T-helper 2 cell treated with Interferon-gamma antibody and Interleukin-4, amounts not matched to agents 5 μg/mL and 100 μg/mL, for 36 hours (primary cell): Measurements from ENCODE around the gene LYRM1.

Source experiments
- DNase-seq: peaks from one replicate; pipeline ENCODE4 v3.0.0; 2021; ENCODE audit warnings: low spot score
- H3K27ac Mint-ChIP-seq: one replicate; pipeline ENCODE4 v1.8.0; 2021; ENCODE audit warnings: mild to moderate bottlenecking, mixed read lengths
- H3K27me3 Mint-ChIP-seq: one replicate; pipeline ENCODE4 v1.8.0; 2021; ENCODE audit warnings: low read depth, mixed read lengths
- H3K36me3 Mint-ChIP-seq: one replicate; pipeline ENCODE4 v1.8.0; 2021; ENCODE audit warnings: low read depth, mixed read lengths
- H3K4me1 Mint-ChIP-seq: one replicate; pipeline ENCODE4 v1.8.0; 2021; ENCODE audit warnings: low read depth, mixed read lengths
- H3K4me3 Mint-ChIP-seq: one replicate; pipeline ENCODE4 v1.8.0; 2022; ENCODE audit warnings: mild to moderate bottlenecking, moderate library complexity, mixed read lengths
- H3K9me3 Mint-ChIP-seq: one replicate; pipeline ENCODE4 v1.8.0; 2021; ENCODE audit warnings: mixed read lengths

Gene LYRM1

DNA sequence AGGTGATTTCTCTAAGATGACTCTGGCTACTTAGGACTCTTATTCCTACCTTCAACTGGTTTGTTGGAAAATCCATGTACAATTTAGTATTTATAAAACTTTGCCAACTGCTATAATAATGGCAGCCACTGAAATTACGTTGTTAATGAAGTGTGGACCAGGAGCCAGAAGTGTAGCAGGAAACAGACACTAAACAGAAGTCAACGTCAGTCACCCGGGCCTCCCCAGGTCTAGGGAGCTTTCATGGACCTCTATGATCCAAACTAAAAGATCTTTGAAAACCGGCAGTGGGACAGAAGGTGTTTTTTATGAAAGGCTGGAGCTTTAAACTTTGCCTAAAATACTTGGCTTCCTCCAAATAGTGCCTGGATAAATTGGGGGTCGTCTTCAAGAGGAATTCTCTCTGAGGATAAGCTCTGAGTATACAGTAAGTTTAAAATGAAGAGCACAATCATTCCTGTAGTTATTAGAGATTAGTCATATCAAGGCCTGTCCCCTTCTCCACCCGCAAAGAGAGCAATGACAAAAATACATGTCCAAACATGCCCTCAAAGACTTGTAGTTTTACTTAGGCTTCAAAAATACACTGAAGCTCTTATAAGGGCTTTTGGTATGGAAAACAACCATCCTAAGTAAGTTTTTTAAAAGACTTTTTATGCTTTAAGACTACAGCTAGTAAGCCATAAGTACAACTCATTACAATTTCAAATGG is 35.0 kb upstream of the LYRM1 start:
- Mint-ChIP-seq H3K9me3 (no peaks in the 10 kb centered on the region), H3K27me3 (no peaks in the 10 kb centered on the region), H3K27ac (peak overlapping the region; percentile 73), H3K4me1 (peaks cover 41% of the 10 kb centered on the region), H3K36me3 (peaks cover 37% of the 10 kb centered on the region), H3K4me3 (no peak overlapping the region)
- DNase-seq = no peak

DNA sequence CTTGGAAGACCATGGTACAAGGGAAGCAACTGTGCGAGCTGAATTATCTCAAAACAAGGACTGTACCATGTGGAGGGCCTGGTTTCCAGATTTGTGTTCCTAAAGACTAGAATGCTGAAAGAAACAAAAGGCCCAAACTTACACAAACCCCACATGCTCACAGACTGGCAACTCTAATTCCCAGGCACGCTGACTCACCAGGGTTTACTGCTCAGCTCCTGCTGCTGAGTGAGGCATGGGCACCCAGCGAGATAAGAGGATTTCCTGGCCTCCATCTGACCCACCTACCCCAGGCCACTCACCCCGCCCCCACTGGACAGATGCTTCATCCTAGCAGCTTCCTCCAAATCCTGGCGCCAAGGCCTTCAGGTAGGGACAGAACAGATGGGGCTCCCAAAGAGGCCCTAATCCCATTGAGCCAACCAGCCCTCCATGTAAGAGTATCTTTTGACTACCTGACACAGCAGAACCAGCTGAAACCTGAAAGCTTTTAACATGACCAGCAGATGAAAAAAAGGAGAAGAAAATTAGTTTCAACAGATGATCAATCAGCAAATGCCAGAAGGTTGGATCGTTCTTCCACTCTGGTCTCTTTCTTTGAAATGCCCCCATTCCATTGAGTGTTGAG is 34.3 kb upstream of the LYRM1 start:
- Mint-ChIP-seq H3K36me3 (peaks cover 39% of the 10 kb centered on the region), H3K4me1 (peaks cover 45% of the 10 kb centered on the region), H3K27me3 (no peaks in the 10 kb centered on the region), H3K9me3 (no peaks in the 10 kb centered on the region), H3K27ac (peak overlapping the region; percentile 73), H3K4me3 (no peak overlapping the region)
- no peak for DNase-seq

DNA sequence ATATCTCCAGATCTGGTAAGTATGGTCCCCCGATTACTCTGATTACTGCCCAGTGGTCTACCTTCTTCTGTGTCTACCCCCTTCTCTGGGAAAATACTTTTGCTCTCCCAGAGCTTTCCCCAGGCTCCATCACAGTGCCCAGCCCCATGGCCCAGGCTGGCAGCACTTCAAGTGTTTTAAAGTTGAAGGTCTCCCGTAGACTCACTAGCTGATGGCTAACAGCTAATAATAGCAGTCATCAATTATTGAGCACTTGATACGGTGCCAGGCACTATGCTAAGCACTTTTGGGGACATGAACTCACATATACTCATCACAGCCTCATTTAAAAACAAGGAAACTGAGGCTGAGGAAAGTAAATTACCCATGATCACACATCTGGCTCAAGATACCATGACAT is 33.8 kb upstream of the LYRM1 start:
- H3K4me3 Mint-ChIP-seq = no peak overlapping the region
- H3K27me3 Mint-ChIP-seq = no peaks in the 10 kb centered on the region
- H3K4me1 Mint-ChIP-seq = peaks cover 47% of the 10 kb centered on the region
- H3K36me3 Mint-ChIP-seq = peaks cover 40% of the 10 kb centered on the region
- no peaks in the 10 kb centered on the region for H3K9me3 Mint-ChIP-seq
- peak overlapping the region; percentile 73 for H3K27ac Mint-ChIP-seq
- DNase-seq = no peak

DNA sequence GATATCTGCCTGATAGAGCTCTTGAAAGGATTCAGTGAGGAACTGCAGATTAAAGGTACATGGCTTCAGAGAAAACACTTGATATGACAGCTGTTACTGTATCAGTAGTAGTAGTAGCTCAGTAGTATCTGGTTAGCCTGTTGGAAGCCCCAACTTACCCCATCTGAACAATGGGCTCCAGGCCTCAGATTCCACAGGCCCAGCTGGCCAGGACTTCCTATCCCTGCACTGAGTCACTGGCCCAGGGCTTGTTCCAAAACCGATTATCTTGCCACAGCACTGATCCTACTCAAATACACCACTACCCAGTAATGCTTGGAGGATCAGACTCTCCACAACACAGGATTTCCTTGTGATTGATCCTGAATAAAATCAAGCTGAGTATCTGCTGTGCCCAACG is 33.0 kb upstream of the LYRM1 start:
- H3K4me1 Mint-ChIP-seq = peaks cover 55% of the 10 kb centered on the region

DNA sequence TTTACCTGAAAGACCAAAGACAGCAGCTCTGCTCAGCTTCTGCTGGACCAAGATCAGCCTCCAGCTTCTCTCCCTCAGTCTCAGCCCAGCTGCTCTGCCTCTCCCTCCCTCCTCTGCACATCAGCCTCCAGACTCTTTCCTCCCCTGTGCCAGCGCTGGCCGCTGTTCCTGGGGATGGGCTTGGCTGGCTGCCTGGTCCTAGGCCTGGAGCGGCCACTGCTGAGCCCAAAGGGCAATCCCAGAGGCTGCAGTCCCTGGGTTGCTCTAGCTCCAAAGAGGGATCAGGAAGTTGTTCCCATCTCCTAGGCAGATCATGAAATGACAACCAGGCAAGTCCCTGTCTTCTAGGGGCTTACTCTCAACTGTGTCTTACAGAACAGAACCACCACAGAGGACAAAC is 31.7 kb upstream of the LYRM1 start:
- Mint-ChIP-seq H3K4me3 (no peak overlapping the region), H3K9me3 (no peaks in the 10 kb centered on the region), H3K4me1 (peaks cover 65% of the 10 kb centered on the region), H3K27me3 (no peaks in the 10 kb centered on the region), H3K27ac (peak overlapping the region; percentile 3), H3K36me3 (peaks cover 33% of the 10 kb centered on the region)
- DNase-seq = no peak

More for the DNA sequence above, 33.0 kb upstream of the LYRM1 start:
- Mint-ChIP-seq H3K27ac (peak overlapping the region; percentile 16), H3K27me3 (no peaks in the 10 kb centered on the region), H3K36me3 (peaks cover 38% of the 10 kb centered on the region), H3K9me3 (no peaks in the 10 kb centered on the region), H3K4me3 (no peak overlapping the region)
- DNase-seq = no peak

DNA sequence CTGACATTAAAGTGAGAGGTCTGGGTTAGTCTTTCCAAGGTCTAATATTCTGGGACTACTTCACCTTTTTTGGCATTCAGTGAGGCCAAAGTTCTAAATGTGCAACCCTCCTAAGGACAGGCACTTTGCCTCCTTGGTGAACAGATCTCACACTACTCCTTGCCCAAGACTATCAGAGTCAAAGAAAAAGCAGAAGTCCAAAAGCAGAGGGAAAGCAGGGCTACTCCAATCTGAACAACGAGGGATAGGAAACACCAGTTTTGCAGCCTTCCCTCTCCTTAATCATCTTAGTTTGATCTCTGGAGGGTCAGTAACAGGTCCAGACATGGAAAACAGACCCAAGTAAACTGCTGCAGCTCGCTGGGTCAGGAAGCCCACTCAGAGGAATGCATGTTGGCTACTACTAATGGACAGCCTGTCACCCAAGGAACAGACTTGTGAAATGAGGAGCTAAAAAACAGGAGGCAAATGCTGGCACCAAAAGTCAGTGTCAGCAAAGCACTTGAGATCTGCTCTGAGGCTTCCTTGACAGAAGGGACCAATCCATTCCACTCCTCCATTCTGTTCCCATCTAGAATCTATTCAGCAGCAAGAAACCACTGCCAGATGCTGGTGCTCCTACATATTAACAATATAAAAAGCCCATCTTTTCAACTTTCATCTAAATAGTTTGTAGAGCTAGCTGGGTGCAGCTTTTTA is 30.3 kb upstream of the LYRM1 start:
- no peak for DNase-seq
- Mint-ChIP-seq H3K4me1 (peaks cover 69% of the 10 kb centered on the region), H3K36me3 (peaks cover 24% of the 10 kb centered on the region), H3K4me3 (no peak overlapping the region), H3K27me3 (no peaks in the 10 kb centered on the region), H3K9me3 (no peaks in the 10 kb centered on the region), H3K27ac (no peak overlapping the region)

DNA sequence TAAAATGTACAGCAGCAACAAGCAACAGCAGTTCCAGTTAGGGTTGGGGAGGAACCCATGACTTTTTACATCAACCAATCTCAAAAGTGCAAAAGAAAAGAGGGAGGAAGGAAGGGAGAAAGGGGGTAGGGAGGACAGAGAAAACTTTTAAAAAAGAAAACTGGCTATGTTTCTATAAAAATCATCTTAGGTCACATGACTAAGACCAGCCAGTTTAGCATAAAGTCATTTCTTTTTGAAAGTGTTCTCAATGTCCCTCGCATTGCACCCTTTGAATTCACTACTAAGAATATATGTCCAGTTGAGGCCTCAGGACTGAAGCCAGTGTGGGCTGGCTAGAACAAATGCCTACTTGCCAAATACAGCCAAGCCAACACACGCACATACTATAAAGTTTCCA is 29.3 kb upstream of the LYRM1 start:
- no peak overlapping the region for H3K27ac Mint-ChIP-seq
- no peak for DNase-seq
- peaks cover 30% of the 10 kb centered on the region for H3K36me3 Mint-ChIP-seq
- no peak overlapping the region for H3K4me3 Mint-ChIP-seq
- H3K4me1 Mint-ChIP-seq = peaks cover 68% of the 10 kb centered on the region
- H3K9me3 Mint-ChIP-seq = no peaks in the 10 kb centered on the region
- no peaks in the 10 kb centered on the region for H3K27me3 Mint-ChIP-seq

DNA sequence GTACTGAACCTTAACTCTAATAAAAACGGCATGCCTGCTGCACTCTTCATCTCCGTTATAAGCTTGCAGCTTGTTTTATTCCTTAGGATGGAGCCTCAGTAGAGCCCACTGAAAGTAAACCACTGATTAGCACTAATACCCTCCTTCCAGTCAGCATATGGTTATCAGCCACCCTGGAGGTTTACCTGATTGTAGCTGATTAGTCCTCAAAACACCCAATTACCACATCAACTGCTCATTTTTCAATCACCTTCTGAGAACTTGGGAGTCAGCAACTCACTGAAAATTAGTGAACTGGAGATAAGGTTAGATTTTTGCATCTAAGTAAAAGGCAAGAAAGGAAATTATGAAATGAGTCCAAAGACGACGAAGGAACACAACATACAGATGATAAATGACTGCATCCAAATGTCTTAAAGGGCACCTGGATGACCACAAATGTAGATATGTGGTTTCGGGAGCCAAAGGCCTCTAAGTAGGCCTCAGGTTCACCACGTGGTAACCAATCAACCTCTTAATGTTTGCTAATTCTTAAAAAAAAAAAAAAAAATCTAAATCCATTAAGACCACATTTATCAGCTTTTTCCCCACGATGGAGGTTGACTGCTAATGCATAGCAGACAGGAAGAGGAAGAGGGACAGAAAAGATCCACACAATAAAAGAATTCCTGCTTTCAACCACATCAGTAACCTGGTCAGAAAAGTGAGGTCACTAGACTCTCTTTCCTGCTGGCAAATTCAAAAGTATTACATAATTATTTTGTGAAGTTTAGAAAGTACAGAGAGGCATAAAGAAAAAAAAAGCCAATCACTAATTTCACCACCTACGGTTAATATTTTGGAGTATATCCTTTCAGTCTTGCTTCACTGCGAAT is 28.4 kb upstream of the LYRM1 start:
- no peaks in the 10 kb centered on the region for H3K27me3 Mint-ChIP-seq
- peaks cover 31% of the 10 kb centered on the region for H3K36me3 Mint-ChIP-seq
- peaks cover 5% of the 10 kb centered on the region for H3K9me3 Mint-ChIP-seq
- DNase-seq = no peak
- H3K27ac Mint-ChIP-seq = peak overlapping the region; percentile 13
- H3K4me1 Mint-ChIP-seq = peaks cover 67% of the 10 kb centered on the region
- peak overlapping the region; percentile 22 for H3K4me3 Mint-ChIP-seq

DNA sequence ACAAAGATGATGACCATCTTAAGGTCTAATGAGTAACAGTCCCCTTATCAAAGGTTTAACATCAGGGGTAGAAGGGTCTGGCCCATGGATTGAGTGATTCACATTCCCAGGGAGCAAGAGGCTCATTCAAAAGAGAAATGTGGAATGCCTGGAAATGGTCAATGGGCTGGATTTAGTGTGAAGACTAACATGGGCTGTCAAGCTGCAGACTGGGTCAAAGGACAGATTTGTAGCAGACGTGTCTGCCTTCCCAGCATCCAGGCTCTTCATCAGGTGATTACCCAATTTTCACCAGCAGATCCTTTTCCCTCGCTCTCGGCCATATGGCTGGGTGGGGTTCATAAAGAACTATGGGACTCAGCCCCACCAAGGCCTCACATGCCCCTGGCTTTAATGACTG is 27.2 kb upstream of the LYRM1 start:
- H3K36me3 Mint-ChIP-seq = peaks cover 30% of the 10 kb centered on the region
- H3K4me1 Mint-ChIP-seq = peaks cover 70% of the 10 kb centered on the region
- H3K4me3 Mint-ChIP-seq = peak overlapping the region; percentile 68
- no peaks in the 10 kb centered on the region for H3K27me3 Mint-ChIP-seq
- peak overlapping the region; percentile 84 for H3K27ac Mint-ChIP-seq
- no peak for DNase-seq
- H3K9me3 Mint-ChIP-seq = peaks cover 5% of the 10 kb centered on the region

DNA sequence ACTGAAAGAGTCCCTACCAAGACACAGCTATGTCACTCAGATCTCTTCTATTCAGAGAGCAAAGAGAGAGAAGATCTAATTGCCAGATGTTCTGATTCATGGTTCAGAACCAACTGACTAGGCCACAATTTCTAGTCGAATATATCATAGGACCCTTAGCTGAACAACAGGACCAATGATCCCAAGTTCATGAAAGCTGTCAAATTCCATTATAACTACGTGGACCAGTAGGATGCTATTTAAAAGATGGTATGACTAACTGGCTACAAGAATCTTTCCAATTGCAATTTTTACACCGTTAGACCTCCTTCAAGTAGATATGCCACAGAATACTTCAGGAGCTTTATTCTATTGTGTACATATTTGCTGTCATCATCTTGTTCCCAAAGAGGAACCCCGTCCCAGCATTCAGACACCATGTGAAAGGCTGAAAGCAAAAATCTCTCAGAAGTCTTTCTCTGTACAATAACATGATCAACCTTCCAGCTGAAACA is 26.4 kb upstream of the LYRM1 start:
- Mint-ChIP-seq H3K27ac (peak overlapping the region; percentile 84), H3K4me1 (peaks cover 74% of the 10 kb centered on the region), H3K4me3 (peak overlapping the region; percentile 68), H3K27me3 (no peaks in the 10 kb centered on the region), H3K36me3 (peaks cover 32% of the 10 kb centered on the region), H3K9me3 (peaks cover 5% of the 10 kb centered on the region)
- no peak for DNase-seq

DNA sequence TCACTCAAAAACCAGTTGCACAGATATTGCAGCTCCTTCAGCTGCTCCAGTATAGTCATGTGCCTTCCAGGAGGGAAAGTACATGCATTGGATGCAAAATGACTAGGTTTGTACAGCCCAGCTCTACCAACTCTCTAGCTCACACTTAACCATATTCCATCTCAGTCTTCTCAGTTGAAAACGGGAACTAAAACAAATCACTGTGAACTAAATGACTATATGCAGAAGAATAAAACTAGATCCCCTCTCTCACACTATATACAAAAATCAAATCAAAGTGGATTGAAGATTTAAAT is 25.3 kb upstream of the LYRM1 start:
- Mint-ChIP-seq H3K27me3 (no peaks in the 10 kb centered on the region), H3K36me3 (peaks cover 32% of the 10 kb centered on the region), H3K27ac (peak overlapping the region; percentile 84), H3K9me3 (peaks cover 5% of the 10 kb centered on the region), H3K4me3 (peak overlapping the region; percentile 68), H3K4me1 (peaks cover 77% of the 10 kb centered on the region)
- no peak for DNase-seq

DNA sequence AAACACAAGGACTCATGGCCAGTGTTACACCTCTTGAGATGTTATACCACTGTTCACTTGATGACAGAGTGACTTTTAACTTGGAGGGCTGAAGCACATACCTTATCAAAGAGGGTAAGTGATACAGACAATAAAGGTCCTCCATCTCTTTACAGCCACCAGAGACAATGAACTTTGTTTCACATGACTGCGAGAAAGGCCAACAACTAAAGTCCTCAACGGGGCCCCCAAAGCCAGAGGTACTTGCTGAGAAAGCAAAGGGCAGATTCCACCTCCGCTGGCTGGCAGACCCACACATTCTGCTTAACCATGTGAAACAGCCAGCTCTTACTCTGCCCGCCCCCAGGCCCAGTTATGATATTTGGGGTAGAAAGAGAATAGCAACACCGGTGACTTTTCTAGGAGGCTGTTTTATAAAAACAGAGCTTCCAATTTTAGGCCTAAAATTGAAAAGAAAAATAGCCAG is 21.9 kb upstream of the LYRM1 start:
- Mint-ChIP-seq H3K4me1 (peaks cover 66% of the 10 kb centered on the region), H3K4me3 (peak overlapping the region; percentile 32), H3K9me3 (peaks cover 5% of the 10 kb centered on the region), H3K27ac (peak overlapping the region; percentile 65), H3K36me3 (peaks cover 25% of the 10 kb centered on the region), H3K27me3 (no peaks in the 10 kb centered on the region)
- no peak for DNase-seq

DNA sequence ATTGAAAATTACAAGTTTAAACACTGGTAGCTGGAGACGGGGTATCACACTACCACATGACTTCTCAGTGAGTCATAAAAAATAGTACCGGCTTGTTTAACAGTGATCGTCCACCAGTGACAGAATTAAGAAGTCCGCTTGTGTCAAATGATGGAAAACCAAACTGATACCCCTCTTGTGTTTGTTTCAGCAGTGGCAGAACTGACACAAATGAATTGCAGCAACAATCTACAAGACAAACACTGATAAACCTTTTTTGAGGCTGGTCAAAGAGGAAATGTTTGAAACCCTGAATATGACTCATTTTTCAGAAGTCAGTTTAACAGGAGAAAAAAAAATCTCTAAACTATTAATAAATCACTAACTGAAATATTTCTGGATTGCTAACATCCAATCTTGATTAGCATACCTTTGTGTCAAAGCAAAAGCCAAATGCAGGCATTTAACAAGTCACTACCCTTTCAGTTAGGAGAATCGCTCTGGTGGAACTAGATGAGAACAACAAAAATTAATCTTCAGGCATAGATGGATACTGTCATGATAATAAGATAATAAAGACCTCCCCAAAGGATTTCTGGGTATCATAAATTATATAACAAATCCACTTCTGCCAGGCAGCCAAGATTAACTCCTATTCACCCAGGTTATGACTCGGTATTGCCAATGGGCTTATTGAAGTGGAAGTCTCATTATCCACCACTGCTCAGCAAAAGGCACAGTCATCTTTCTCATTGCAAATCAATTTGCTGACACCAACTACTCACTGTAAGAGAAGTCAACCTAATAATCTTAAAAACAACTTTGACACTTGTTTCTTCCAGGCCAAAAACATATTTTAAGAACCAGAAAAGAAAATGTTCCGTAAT is 21.2 kb upstream of the LYRM1 start:
- H3K27me3 Mint-ChIP-seq = no peaks in the 10 kb centered on the region
- H3K4me1 Mint-ChIP-seq = peaks cover 65% of the 10 kb centered on the region
- peaks cover 5% of the 10 kb centered on the region for H3K9me3 Mint-ChIP-seq
- peak overlapping the region; percentile 65 for H3K27ac Mint-ChIP-seq
- H3K4me3 Mint-ChIP-seq = peak overlapping the region; percentile 34
- DNase-seq = peak; percentile 22
- peaks cover 31% of the 10 kb centered on the region for H3K36me3 Mint-ChIP-seq
